ENCODE results near the gene RNF13.
"Not testable (repeated sequence)": the region's sequence is repeated elsewhere in the genome, so short reads cannot be mapped to it uniquely, and the experiment has no call there.

The RNF13 gene

GRCh38 chr3:149895339-149895738, 82.3 kb downstream of the RNF13 start:
- no peak for DNase-seq (ENCODE audit: low read depth, low spot score)

- DNase-seq (ENCODE audit: low read depth, low spot score): no peak
Observed at GRCh38 chr3:149895769-149896168, 82.8 kb downstream of the RNF13 start.

- no peak for DNase-seq (ENCODE audit: low read depth, low spot score)
Observed at GRCh38 chr3:149898771-149899170, 85.8 kb downstream of the RNF13 start.

DNA sequence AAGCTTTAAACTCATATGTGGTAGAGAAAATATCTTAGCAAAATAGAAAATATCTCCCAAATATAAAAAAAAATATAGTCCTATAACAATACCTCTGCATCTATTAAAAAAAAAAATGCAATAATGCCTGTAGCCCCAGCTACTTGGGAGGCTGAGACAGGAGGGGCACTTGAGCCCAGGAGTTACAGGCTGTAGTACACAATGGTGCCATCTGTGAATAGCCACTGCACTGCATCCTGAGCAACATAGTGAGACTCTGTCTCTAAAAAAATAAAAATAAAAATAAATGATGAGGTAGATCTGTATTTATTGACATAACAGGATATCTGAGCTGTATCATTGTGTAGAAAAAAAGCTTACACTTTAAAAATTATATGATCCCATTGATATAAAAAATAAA, 87.3 kb downstream of the RNF13 start:
- DNase-seq (ENCODE audit: low read depth, low spot score): no peak

GRCh38 chr3:149901770-149902169, 88.8 kb downstream of the RNF13 start:
- no peak for DNase-seq (ENCODE audit: low read depth, low spot score)

- DNase-seq (ENCODE audit: low read depth, low spot score): no peak
Observed at GRCh38 chr3:149902498-149903139, 89.6 kb downstream of the RNF13 start.

GRCh38 chr3:149906036-149906435, 93.0 kb downstream of the RNF13 start:
- no peak for DNase-seq (ENCODE audit: low read depth, low spot score)

DNA sequence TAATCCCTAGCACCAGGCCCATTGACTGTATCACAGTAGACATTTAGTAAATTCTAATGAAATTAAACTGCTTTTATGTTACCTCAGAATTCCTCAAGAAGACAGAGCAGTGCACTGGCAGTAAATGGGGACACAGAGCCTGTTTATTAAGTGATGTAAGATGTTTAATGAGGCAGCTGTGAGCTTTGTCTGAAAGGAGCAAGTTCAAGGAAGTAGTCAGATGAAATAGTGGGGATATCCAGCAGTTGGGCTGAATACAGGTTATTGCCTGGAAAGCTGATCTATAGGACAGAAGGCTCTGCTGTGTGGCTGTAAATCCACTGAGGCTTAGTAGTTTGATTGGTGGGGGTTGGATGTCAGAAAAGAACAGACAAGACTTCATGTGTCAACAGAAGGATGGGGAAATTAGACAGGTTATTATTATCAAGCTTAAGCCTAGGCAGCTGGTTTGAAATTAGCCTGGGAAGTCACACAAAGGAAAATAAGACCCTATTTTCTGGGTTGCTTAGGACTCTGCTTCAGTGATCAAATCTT, 95.5 kb downstream of the RNF13 start:
- no peak for DNase-seq (ENCODE audit: low read depth, low spot score)

- DNase-seq (ENCODE audit: low read depth, low spot score): no peak
Observed at GRCh38 chr3:149909923-149910322, 96.9 kb downstream of the RNF13 start.

GRCh38 chr3:149917124-149917667, 104.2 kb downstream of the RNF13 start:
- no peak for DNase-seq (ENCODE audit: low read depth, low spot score)

DNA sequence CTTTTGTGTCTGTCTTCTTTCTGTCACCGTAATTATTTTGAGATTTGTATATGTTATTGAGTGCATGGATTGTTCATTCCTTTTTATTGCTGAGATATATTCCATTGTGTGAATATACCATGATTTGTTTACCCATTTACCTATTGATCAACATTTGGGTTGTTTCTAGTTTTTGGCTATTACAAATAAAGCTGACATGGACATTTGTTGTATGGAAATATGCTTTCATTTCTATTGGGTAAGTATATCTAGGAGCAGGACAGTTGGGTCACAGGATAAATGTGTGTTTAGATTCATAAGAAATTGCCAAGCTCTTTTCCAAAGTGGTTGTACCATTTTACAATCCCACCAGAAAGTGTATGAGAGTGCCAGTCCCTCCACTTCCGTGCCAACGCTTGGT, 106.5 kb downstream of the RNF13 start:
- DNase-seq (ENCODE audit: low read depth, low spot score): no peak

GRCh38 chr3:149920119-149920518, 107.1 kb downstream of the RNF13 start:
- DNase-seq (ENCODE audit: low read depth, low spot score): no peak

DNA sequence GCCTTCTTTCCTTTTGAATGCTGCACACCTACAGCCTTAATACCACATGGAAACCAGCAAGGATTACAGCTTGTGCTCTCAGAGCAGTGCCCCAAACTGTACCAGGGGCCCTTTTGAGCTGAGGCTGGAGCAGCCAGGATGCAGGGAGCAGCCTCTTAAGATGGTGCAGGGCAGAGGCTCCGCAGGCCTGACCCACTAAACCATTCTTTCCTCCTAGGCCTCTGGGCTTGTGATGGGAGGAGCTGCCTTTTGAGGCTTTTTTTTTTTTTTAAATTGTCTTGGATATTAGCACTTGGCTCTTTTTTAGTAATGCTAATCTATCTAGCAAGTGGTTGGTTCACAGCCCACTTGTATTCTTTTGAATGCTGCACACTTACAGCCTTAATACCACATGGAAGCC, 120.0 kb downstream of the RNF13 start:
- no peak for DNase-seq (ENCODE audit: low read depth, low spot score)

DNA sequence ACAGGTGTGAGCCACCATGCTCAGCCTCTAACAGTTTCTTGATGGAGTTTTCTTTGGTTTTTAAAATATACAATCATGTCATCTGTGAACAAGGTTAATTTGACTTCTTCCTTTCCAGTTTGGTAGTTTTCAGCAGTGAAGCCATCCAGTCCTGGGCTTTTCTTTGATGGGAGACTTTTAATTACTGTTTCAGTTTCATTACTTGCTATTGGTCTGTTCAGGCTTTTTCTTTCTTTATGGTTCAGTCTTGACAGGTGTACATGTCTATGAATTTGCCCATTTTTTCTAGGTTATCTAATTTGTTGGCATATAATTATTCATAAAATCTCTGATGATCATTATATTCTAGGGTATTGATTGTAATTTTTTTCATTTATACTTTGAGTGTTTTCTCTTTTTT, 120.8 kb downstream of the RNF13 start:
- no peak for DNase-seq (ENCODE audit: low read depth, low spot score)

DNA sequence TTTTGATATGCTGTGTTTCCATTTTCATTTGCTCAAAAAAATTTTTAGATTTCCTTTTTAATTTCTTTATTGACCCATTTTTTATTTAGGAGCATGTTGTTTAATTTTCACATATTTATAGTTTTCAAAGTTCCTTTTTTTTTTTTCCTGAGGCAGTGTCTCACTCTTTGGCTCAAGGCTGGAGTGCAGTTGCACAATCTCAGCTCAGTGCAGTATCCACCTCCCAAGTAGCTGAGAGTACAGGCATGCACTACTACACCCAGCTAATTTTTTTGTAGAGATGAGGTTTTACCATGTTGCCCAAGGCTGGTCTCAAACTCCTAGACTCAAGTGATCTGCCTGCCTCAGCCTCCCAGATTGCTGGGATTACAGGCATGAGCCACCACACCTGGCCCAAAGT, 121.5 kb downstream of the RNF13 start:
- no peak for DNase-seq (ENCODE audit: low read depth, low spot score)

DNA sequence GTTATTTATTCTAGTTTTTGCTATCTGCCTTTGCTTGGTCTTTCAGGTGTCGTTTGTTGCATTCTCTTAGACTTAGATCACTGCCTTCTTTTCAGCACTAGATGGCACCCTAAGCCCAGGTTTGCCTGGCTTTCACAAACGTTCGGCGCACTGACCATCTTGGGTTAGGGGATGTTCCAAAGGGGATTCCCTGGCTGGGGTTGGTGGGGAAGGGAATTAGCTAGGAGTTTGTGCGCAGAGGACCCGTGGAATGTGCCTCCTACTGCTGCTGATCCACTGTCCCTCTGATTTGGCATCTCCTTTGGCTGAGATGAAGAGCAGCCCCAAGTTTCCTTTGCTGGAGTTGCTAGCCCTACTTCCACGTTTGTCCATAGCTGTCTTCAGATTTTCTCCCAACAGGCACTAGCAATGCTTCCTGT, 123.8 kb downstream of the RNF13 start:
- DNase-seq (ENCODE audit: low read depth, low spot score): no peak

DNA sequence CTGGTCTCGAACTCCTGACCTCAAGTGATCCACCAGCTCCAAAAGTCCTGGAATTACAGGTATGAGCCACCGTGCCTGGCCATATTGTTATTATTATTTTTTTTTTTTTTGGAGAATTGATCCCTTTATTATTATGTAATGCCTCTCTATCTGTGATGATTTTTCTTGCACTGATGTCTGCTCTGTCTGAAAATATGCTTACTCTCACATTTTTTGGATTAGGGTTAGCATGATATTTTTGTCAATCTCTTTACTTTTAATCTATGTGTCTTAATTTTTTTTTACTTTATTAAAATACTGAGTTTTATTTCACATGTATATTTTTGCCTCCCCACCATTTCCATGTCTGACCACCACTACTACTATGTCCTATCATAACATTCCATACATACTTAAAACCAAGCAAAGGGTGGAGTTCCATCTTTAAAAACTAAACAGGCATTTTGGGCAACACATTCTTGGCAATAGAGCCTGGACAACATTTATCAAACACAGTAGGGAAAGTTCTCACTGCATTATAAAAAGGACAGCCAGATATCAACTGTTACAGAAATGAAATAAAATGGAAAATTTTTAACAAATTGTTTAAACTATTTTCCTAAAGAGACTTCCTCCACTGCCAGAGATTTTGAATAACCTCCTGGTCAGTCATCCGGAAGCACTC, 125.5 kb downstream of the RNF13 start:
- not testable (repeated sequence) for DNase-seq (ENCODE audit: low read depth, low spot score)

DNA sequence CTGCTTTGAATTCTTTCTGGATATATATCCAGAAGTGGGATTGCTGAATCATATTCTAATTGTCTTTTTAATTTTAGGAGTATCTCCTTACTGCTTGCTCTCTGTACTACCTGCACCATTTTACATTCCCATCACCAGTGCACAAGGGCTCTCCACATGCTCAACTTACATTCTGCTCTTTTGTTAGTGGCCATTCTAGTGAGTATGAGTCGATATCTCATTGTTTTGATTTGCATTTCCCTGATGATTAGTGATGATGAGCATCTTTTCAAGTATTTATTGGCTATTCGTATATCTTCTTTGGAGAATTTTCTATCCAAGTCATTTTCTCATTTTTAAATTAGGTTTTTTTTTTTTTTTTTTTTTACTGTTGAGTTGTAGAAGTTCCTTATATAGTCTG, 128.2 kb downstream of the RNF13 start:
- DNase-seq (ENCODE audit: low read depth, low spot score): no peak

GRCh38 chr3:149941946-149942345, 128.9 kb downstream of the RNF13 start:
- no peak for DNase-seq (ENCODE audit: low read depth, low spot score)

DNA sequence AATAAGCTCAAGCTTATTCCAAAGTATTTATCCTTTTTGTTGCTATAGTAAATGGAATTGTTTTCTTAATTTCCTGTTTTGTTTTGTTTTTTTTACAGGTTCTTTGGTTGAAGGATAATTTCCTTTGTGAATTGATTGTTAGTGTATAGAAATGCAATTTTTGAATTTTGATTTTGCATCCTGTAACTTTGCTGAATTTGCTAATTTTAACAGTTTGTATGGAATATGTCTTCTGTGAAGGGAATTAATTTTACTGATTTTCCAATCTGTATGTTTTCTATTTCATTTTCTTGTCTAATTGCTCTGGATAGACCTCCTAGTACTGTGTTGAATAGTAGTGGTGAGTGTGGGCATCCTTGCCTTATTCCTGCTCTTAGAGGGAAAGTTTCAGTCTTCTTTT, 129.4 kb downstream of the RNF13 start:
- DNase-seq (ENCODE audit: low read depth, low spot score): no peak

DNA sequence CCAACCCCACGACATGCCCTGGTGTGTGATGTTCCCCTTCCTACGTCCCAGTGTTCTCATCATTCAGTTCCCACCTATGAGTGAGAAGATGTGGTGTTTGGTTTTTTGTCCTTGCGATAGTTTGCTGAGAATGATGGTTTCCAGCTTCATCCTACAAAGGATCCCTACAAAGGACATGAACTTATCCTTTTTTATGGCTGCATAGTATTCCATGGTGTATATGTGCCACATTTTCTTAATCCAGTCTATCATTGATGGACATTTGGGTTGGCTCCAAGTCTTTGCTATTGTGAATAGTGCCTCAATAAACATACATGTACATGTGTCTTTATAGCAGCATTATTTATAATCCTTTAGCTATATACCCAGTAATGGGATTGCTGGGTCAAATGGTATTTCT, 131.0 kb downstream of the RNF13 start:
- DNase-seq (ENCODE audit: low read depth, low spot score): not testable (repeated sequence)

- DNase-seq (ENCODE audit: low read depth, low spot score): no peak
Observed at GRCh38 chr3:149947231-149947630, 134.2 kb downstream of the RNF13 start.

- no peak for DNase-seq (ENCODE audit: low read depth, low spot score)
Observed at GRCh38 chr3:149949181-149949580, 136.2 kb downstream of the RNF13 start.
